ENCODE data around the gene COL1A1.

Gene COL1A1

GRCh38 chr17:50213026-50214022 lies 11.9 kb upstream of the COL1A1 start:
- DNase-seq, result no peak

- no peak for DNase-seq
Measured at GRCh38 chr17:50212121-50212843, 10.9 kb upstream of the COL1A1 start.

GRCh38 chr17:50211249-50212120 lies 10.1 kb upstream of the COL1A1 start:
- DNase-seq, result no peak

GRCh38 chr17:50210240-50211225 lies 9.1 kb upstream of the COL1A1 start:
- DNase-seq, result no peak

- no peak for DNase-seq
Measured at GRCh38 chr17:50209472-50210239, 8.2 kb upstream of the COL1A1 start.

GRCh38 chr17:50209133-50209471 lies 7.7 kb upstream of the COL1A1 start:
- no peak for DNase-seq

- no peak for DNase-seq
Measured at GRCh38 chr17:50208611-50209061, 7.2 kb upstream of the COL1A1 start.

GRCh38 chr17:50207792-50208567 lies 6.5 kb upstream of the COL1A1 start:
- DNase-seq, result no peak

- no peak for DNase-seq
Measured at GRCh38 chr17:50207315-50207714, 5.9 kb upstream of the COL1A1 start.

GRCh38 chr17:50206604-50207293 lies 5.3 kb upstream of the COL1A1 start:
- no peak for DNase-seq

GRCh38 chr17:50205963-50206505 lies 4.6 kb upstream of the COL1A1 start:
- no peak for DNase-seq

- DNase-seq, result no peak
Measured at GRCh38 chr17:50205111-50205962, 3.9 kb upstream of the COL1A1 start.

GRCh38 chr17:50204431-50204830 lies 3.0 kb upstream of the COL1A1 start:
- no peak for DNase-seq

GRCh38 chr17:50203604-50204345 lies 2.3 kb upstream of the COL1A1 start:
- no peak for DNase-seq

GRCh38 chr17:50203086-50203485 lies 1.7 kb upstream of the COL1A1 start:
- no peak for DNase-seq

- DNase-seq, result peak; percentile 76
Measured at GRCh38 chr17:50200457-50201275, 765 bp downstream of the COL1A1 start.
